Gastroesophageal sphincter (tissue), 4 donors: ENCODE measurements around the gene AGPAT4. TPM values are rescaled to one million over a fixed set of nuclear protein-coding genes. Genes with fewer than 3 reads are reported as not detected.

ENCODE experiments used
- ATAC-seq: fragments of 150-250 bp; one replicate; pipeline ENCODE4 v1.9.1; 2016; ENCODE audit warnings: mild to moderate bottlenecking, moderate library complexity
- H3K27ac ChIP-seq, 4 donors: fragments of 200-600 bp; sonication (generic) in 3 of 4; 1 replicate in 3 of 4; 2 replicates in 1 of 4; pipeline ENCODE4 v1.5.1; 2016 to 2019
- H3K27me3 ChIP-seq: fragments of 200-600 bp; sonication (generic); one replicate; pipeline ENCODE4 v1.5.1; 2019
- H3K36me3 ChIP-seq, 2 donors: fragments of 200-600 bp; sonication (generic); one replicate each; pipeline ENCODE4 v1.5.1; 2019; ENCODE audit warnings: control low read depth in 1 of 2
- H3K4me1 ChIP-seq, 3 donors: fragments of 200-600 bp; sonication (generic); 1 replicate in 2 of 3; 2 replicates in 1 of 3; pipeline ENCODE4 v1.5.1; 2016 to 2019; ENCODE audit warnings: control low read depth in 2 of 3
- H3K4me3 ChIP-seq, 2 donors: fragments of 200-600 bp; sonication (generic); one replicate each; pipeline ENCODE4 v1.5.1; 2019; ENCODE audit warnings: mild to moderate bottlenecking in 1 of 2, moderate library complexity in 1 of 2
- H3K9me3 ChIP-seq, 3 donors: fragments of 200-600 bp; sonication (generic); one replicate each; pipeline ENCODE4 v1.5.1; 2017 to 2019; ENCODE audit warnings: control low read depth in 2 of 3
- EP300 ChIP-seq: sonication (generic); formaldehyde crosslinking; IDR thresholded peaks from one replicate; pipeline ENCODE4 v1.6.1; 2017; ENCODE audit warnings: antibody characterized with exemption, mild to moderate bottlenecking
- POLR2A ChIP-seq, 2 donors: fragments of 450-650 bp; IDR thresholded peaks; one replicate each; pipeline ENCODE4 v1.6.1; 2017; ENCODE audit warnings: antibody characterized with exemption in 2 of 2, mild to moderate bottlenecking in 2 of 2, moderate library complexity in 1 of 2
- POLR2AphosphoS5 ChIP-seq: sonication (generic); formaldehyde crosslinking; IDR thresholded peaks from one replicate; pipeline ENCODE4 v1.6.1; 2017; ENCODE audit warnings: antibody characterized with exemption
- WGBS, 2 donors: methylation state at CpG; one replicate each; pipeline ENCODE4 v1.1.5; 2018; ENCODE audit warnings: low coverage in 1 of 2; 5-methylcytosine and 5-hydroxymethylcytosine counted together
- total RNA-seq, 4 donors: library from RNA; depleted of rRNA; stranded (reverse); fragments of >200 nt; gene quantifications; one replicate each; pipeline ENCODE4 v1.1.0, GENCODE V29; 2016
- TF ChIP-seq, protein P1 (sequence below), 4 experiments: fragments of 200-600 bp in 2 of 4; fragments of 450-650 bp in 2 of 4; sonication (generic) in 1 of 4; IDR thresholded peaks; one replicate each; pipeline ENCODE4 v1.5.1; 2017 to 2019; ENCODE audit warnings: antibody characterized with exemption in 4 of 4, mild to moderate bottlenecking in 2 of 4, moderate library complexity in 2 of 4

The AGPAT4 gene
- total RNA-seq, 4 donors from 2014 or later = 7.2 to 10.8 (median 9.1) TPM

DNA sequence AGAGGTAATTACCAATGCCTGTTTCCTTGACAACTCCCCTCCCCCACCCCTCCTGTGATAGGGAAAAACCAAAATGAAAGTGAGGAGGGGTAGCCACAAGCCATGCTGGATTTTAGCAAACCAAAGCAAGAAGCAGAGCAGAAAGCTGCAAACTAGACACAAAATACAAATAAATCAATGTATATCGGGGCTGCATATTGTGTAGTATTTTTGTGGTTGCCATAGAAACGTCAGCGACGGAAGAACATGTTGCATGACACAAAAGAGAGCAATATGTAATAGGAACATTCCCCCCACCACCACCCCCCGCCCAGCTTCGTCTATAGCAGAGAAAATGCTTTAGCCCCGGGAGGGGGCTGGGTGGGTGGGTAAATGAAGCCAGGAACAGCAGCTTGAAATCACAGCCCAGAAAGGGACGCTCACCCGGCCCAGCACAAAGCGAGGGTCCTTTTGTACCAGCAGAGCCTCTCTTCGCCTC lies 548 bp downstream of the AGPAT4 start:
- 0% methylated on average over 2 to 5 of the region's 11 CpGs for WGBS, 2 donors
- no peak for TF ChIP-seq POLR2A (IDR thresholded peaks at IDR 0.05)
- TF ChIP-seq EP300 = no peak
- ATAC-seq = peak; percentile 12
- no peaks in the 10 kb centered on the region for H3K36me3 ChIP-seq
- peak overlapping the region; percentile 29 to 86 (median 78) for H3K27ac ChIP-seq
- H3K4me1 ChIP-seq = peaks cover 0 to 40% (median 5%) of the 10 kb centered on the region in 3 donors
- H3K27me3 ChIP-seq = no peaks in the 10 kb centered on the region
- H3K4me3 ChIP-seq = peak overlapping the region; percentile 77 to 97
- no peaks in the 10 kb centered on the region for H3K9me3 ChIP-seq

DNA sequence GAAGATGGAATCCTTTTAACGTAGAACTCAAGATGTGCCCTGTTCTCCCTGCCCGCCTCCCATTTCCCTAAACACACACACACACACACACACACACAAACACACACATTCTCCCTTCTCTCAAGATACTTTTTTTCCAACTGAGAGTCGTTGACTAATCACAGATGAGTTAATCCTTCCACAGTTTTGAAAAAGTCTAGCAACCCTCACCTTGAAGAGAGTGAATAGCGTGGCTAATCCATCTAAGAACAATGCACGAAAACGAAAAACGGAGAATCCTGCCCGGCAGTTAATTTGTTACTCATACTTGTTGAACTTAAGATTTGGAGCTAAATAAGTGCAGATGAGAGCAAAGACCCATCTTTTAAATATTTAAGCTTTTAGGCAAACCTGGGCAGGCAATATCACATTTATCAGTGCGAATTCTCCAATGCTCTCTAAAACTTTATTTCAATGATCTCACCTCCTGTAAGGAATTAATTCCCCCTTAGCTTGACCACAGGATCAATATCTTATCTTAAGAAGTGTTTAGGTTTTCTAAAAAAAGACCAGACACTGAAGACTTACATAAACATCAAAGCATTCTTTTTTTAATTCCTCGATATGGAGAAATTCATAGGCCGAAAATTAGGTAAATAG lies 1.1 kb downstream of the AGPAT4 start:
- Histone ChIP-seq H3K27ac (peak overlapping the region in 3 of 4 donors; percentile 10 to 86 (median 18)), H3K4me3 (peak overlapping the region; percentile 77 to 97), H3K27me3 (no peaks in the 10 kb centered on the region), H3K36me3 (no peaks in the 10 kb centered on the region), H3K4me1 (peaks cover 0 to 45% (median 5%) of the 10 kb centered on the region in 3 donors), H3K9me3 (no peaks in the 10 kb centered on the region)
- TF ChIP-seq POLR2A (IDR thresholded peaks at IDR 0.05) (no peak), EP300 (no peak), POLR2AphosphoS5 (no peak)
- TF ChIP-seq, protein P1, sequence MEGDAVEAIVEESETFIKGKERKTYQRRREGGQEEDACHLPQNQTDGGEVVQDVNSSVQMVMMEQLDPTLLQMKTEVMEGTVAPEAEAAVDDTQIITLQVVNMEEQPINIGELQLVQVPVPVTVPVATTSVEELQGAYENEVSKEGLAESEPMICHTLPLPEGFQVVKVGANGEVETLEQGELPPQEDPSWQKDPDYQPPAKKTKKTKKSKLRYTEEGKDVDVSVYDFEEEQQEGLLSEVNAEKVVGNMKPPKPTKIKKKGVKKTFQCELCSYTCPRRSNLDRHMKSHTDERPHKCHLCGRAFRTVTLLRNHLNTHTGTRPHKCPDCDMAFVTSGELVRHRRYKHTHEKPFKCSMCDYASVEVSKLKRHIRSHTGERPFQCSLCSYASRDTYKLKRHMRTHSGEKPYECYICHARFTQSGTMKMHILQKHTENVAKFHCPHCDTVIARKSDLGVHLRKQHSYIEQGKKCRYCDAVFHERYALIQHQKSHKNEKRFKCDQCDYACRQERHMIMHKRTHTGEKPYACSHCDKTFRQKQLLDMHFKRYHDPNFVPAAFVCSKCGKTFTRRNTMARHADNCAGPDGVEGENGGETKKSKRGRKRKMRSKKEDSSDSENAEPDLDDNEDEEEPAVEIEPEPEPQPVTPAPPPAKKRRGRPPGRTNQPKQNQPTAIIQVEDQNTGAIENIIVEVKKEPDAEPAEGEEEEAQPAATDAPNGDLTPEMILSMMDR (IDR thresholded peaks at IDR 0.05) = no peak
- ATAC-seq = no peak
- WGBS, 2 donors = 9 to 15% methylated on average over 9 to 11 of the region's 11 CpGs

DNA sequence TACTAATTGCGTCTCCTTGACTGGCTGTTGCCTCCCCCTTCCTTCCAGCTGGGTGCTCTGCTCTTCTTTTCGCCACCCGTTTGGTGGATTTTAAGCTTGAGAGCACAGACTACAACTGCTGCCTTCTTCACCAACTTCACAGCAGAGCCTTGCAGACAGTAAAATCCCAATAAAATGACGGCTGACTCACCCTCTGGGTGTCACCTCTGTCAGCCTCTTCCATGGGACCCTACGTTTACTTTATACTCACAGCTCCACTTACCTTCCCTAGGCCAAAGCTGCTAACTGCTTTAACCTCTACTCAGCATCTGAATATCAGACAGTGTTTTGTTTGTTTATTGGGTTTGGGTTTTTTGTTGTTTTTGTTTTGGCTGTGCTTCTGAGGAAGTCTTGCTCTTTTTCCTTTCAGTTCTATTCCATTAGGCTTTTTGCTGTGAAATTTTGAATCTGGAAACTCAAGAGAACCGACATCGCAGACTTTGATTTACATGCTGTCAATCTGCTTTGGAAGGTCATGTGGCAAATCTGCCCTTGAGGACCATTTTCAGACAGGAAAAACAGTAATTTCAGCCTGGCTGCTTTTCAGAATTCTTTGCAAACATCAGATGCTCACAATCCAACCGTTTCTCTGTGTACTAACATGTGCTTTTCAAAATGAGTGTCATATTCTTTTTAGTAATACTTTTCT lies 2.4 kb downstream of the AGPAT4 start:
- WGBS, 2 donors = 70 to 74% methylated on average over 8 of the region's 8 CpGs
- no peak overlapping the region for H3K4me3 ChIP-seq
- TF ChIP-seq POLR2AphosphoS5 (no peak), POLR2A (IDR thresholded peaks at IDR 0.05) (no peak), EP300 (no peak)
- TF ChIP-seq, protein P1 (IDR thresholded peaks at IDR 0.05) = no peak
- no peak for ATAC-seq
- H3K27me3 ChIP-seq = no peaks in the 10 kb centered on the region
- H3K9me3 ChIP-seq = no peaks in the 10 kb centered on the region
- H3K36me3 ChIP-seq = no peaks in the 10 kb centered on the region
- peaks cover 0 to 47% (median 5%) of the 10 kb centered on the region in 3 donors for H3K4me1 ChIP-seq
- no peak overlapping the region for H3K27ac ChIP-seq

DNA sequence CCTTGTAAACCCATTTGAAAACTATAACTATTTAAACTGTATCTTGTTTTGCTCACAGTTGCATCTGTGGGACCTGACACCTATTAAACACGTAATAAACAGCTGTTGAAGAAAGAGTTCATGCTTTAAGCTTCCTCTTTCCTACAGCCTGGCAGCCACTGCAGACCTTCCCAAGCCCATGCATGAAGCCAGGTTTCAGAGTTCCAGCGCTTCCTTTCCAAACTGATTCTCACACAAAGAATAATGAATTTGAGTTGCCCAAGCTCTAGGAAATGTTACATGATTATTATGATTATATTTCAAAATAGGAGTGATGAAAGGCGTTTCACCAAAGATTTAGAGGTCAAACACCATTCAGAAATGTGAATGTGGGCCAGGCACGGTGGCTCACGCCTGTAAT lies 3.7 kb downstream of the AGPAT4 start:
- no peaks in the 10 kb centered on the region for H3K9me3 ChIP-seq
- no peaks in the 10 kb centered on the region for H3K36me3 ChIP-seq
- no peak overlapping the region for H3K4me3 ChIP-seq
- no peak overlapping the region for H3K27ac ChIP-seq
- TF ChIP-seq, protein P1 (IDR thresholded peaks at IDR 0.05) = no peak
- TF ChIP-seq POLR2A (IDR thresholded peaks at IDR 0.05) = no peak
- TF ChIP-seq POLR2AphosphoS5 = no peak
- TF ChIP-seq EP300 = no peak
- ATAC-seq = no peak
- 50 to 81% methylated on average over 1 to 5 of the region's 5 CpGs for WGBS, 2 donors
- H3K4me1 ChIP-seq = peaks cover 0 to 47% (median 5%) of the 10 kb centered on the region in 3 donors
- H3K27me3 ChIP-seq = no peaks in the 10 kb centered on the region

DNA sequence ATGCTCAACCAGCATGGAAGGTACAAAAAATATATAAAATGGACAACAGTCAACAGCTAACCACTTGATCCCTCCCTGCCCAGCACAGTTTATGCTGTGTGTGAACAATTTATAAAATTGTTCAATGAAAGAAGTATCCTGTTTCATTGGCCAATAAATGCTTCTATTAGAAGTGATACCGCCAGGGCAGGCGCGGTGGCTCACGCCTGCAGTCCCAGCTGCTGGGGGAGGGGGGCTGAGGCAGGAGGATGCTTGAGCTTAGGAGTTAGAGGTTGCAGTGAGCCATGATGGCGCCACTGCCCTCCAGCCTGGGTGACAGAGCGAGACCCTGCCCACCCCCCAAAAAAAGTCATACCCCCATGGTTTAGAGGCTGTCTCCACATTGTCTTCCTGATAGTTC lies 4.6 kb downstream of the AGPAT4 start:
- no peak overlapping the region for H3K4me3 ChIP-seq
- H3K27me3 ChIP-seq = no peaks in the 10 kb centered on the region
- H3K9me3 ChIP-seq = no peaks in the 10 kb centered on the region
- H3K27ac ChIP-seq = no peak overlapping the region
- H3K4me1 ChIP-seq = peaks cover 0 to 42% (median 5%) of the 10 kb centered on the region in 3 donors
- ATAC-seq = no peak
- peaks cover 0 to 2% of the 10 kb centered on the region in 2 donors for H3K36me3 ChIP-seq
- no peak for TF ChIP-seq POLR2AphosphoS5
- TF ChIP-seq, protein P1 (IDR thresholded peaks at IDR 0.05) = no peak
- TF ChIP-seq EP300 = no peak
- no peak for TF ChIP-seq POLR2A (IDR thresholded peaks at IDR 0.05)
- WGBS, 2 donors = 91 to 97% methylated on average over 6 of the region's 6 CpGs
